ENCODE measurements around the gene POC1A. TPM values are rescaled to one million over a fixed set of nuclear protein-coding genes. Genes with fewer than 3 reads are reported as not detected.

Gene POC1A
- total and polyA plus RNA-seq, 2 of the 4 experiments (the other 2 are of a cell fraction), result 10.6 to 11.5 TPM

- Histone ChIP-seq H2BK5ac (ENCODE audit: low read depth, low read length, poor library complexity, severe bottlenecking) (no peak overlapping the region), H3K4ac (ENCODE audit: low read depth, low read length) (no peak overlapping the region), H2AK9ac (replicated peaks; ENCODE audit: low read depth, low read length, poor library complexity) (no peak overlapping the region), H3K9me3 (ENCODE audit: control insufficient read depth, insufficient read depth, low read length) (no peaks in the 10 kb centered on the region), H3K18ac (ENCODE audit: low read depth, low read length) (no peak overlapping the region), H4K5ac (ENCODE audit: low read depth, low read length) (no peak overlapping the region), H3K56ac (ENCODE audit: extremely low read depth, insufficient read depth, low read length) (no peak overlapping the region), H3K4me3 (ENCODE audit: insufficient read depth, low read depth, low read length) (no peak overlapping the region), H3K79me1 (ENCODE audit: low read depth in 1 of 2, low read length in 2 of 2) (no peaks in the 10 kb centered on the region; a peak in 2 of 4 replicates), H2BK120ac (ENCODE audit: low read depth, low read length) (no peak overlapping the region), H2AFZ (replicated peaks; ENCODE audit: low read length, poor library complexity) (no peak overlapping the region), H2BK15ac (ENCODE audit: low read depth, low read length) (no peak overlapping the region), H3K9ac (ENCODE audit: low read depth, low read length) (no peak overlapping the region), H2AK5ac (ENCODE audit: low read depth, low read length) (no peak overlapping the region), H3K27ac (ENCODE audit: insufficient read depth, low read length) (no peak overlapping the region), H3K9me1 (ENCODE audit: insufficient read depth, low read length) (no peaks in the 10 kb centered on the region), H4K91ac (ENCODE audit: insufficient read depth, low read depth, low read length) (no peak overlapping the region), H3K4me2 (ENCODE audit: low read depth, low read length) (no peak overlapping the region), H3K23ac (ENCODE audit: low read depth, low read length) (no peak overlapping the region), H2BK20ac (ENCODE audit: low read depth, low read length) (no peak overlapping the region), H3K14ac (replicated peaks; ENCODE audit: low read depth, low read length) (no peak overlapping the region), H3K36me3 (ENCODE audit: control insufficient read depth, insufficient read depth, low read length) (peaks cover 3% of the 10 kb centered on the region; the same call in 1 of the 2 replicates), H3K27me3 (ENCODE audit: control insufficient read depth, insufficient read depth, low read length) (no peaks in the 10 kb centered on the region), H4K8ac (ENCODE audit: low read depth in 2 of 2, low read length in 2 of 2) (no peak overlapping the region), H4K20me1 (ENCODE audit: insufficient read depth, low read length) (no peaks in the 10 kb centered on the region), H3K4me1 (ENCODE audit: control insufficient read depth, insufficient read depth, low read length) (no peaks in the 10 kb centered on the region; the same call in 1 of the 2 replicates)
- ChIA-PET POLR2A (ENCODE audit: unreplicated experiment) (no interaction called here), CTCF (interaction anchor here (0.6 to 0.9 kb wide), 3 partner anchors 58 to 619 kb away, joined by 4 to 8 read pairs (median 5); partner anchors contain the start of gene DUSP7)
- intact Hi-C loops (cut with micrococcal nuclease) (no loop called here), dilution Hi-C loops (cut with HindIII; ENCODE audit: low sequenced_read_pairs, unreplicated experiment) (no loop called here), in situ Hi-C loops (cut with MboI; ENCODE audit: low sequenced_read_pairs) (no loop called here)
- ATAC-seq (ENCODE audit: low read depth), result no peak
- no CpG with 5 or more reads among the region's 5 CpGs for WGBS, 2 experiments (ENCODE audit: extremely low coverage in 2 of 2, insufficient read length in 1 of 2)
- TF ChIP-seq NFE2L2 (IDR thresholded peaks at IDR 0.05; ENCODE audit: low read depth, low read length), result no peak
- TF ChIP-seq CHD1 (IDR thresholded peaks at IDR 0.05; ENCODE audit: low read depth, low read length), result no peak
- no peak for TF ChIP-seq FOS (IDR thresholded peaks at IDR 0.05; ENCODE audit: low read depth, low read length)
- TF ChIP-seq ELK1 (IDR thresholded peaks at IDR 0.05; ENCODE audit: borderline replicate concordance, low read depth, low read length), result no peak
- TF ChIP-seq CEBPB (IDR thresholded peaks at IDR 0.05; ENCODE audit: low read depth, low read length), result no peak
- no peak for TF ChIP-seq RAD21 (IDR thresholded peaks at IDR 0.05; ENCODE audit: low read length)
- no peak for TF ChIP-seq USF2 (IDR thresholded peaks at IDR 0.05; ENCODE audit: low read depth, low read length)
- no peak for TF ChIP-seq MAZ (IDR thresholded peaks at IDR 0.05; ENCODE audit: borderline replicate concordance, low read depth, low read length)
- TF ChIP-seq RCOR1 (IDR thresholded peaks at IDR 0.05; ENCODE audit: insufficient replicate concordance, low read length), result no peak
- TF ChIP-seq POLR2A (IDR thresholded peaks at IDR 0.05; ENCODE audit: low read depth, low read length), result no peak
- no TSS peak for BruUV-seq (replicated peaks)
- DNase-seq, result no peak
Measured at GRCh38 chr3:52118156-52118875, 35.9 kb downstream of the POC1A start.

All from IMR-90 (cell line).